Erythroblast (primary cell): ENCODE measurements around the gene MED25.

ENCODE experiments used
- DNase-seq, 2 experiments: peaks; one replicate each; lab custom pipeline; 2025; lab: John Stamatoyannopoulos, UW
- GATA1 ChIP-seq: IDR thresholded peaks from 2 replicates; pipeline ENCODE4 v1.6.1; 2011; ENCODE audit warnings: low read depth, mild to moderate bottlenecking, control low read depth, low read length, moderate library complexity
- POLR2A ChIP-seq: IDR thresholded peaks from 2 replicates; pipeline ENCODE4 v1.6.1; 2011; ENCODE audit warnings: mild to moderate bottlenecking, low read length

MED25 gene

DNA sequence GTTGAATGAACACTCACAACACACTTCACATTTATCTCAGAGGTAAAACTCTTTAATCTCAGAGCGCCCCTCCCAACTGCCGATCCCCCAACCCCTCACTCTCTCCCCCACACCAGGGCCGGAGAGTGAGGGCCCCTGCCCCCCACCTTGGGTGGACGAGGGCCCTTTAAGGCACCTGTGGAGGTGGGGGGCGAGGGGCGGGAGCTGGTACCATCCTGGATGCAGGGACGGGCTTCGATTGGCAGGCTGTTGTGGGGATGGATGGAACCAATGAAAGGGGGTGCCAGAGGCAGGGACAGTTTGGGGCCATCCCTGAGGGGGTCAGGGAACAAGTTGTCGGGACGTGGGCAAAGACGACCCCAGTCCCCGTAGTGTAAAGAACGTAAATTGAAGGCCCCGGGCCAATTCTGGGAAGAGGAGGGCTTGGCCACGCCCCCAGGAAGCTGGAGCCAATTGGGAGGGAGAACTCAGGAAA lies 51.0 kb downstream of the MED25 start:
- no peak for TF ChIP-seq POLR2A
- TF ChIP-seq GATA1 = no peak
- no peak for DNase-seq

DNA sequence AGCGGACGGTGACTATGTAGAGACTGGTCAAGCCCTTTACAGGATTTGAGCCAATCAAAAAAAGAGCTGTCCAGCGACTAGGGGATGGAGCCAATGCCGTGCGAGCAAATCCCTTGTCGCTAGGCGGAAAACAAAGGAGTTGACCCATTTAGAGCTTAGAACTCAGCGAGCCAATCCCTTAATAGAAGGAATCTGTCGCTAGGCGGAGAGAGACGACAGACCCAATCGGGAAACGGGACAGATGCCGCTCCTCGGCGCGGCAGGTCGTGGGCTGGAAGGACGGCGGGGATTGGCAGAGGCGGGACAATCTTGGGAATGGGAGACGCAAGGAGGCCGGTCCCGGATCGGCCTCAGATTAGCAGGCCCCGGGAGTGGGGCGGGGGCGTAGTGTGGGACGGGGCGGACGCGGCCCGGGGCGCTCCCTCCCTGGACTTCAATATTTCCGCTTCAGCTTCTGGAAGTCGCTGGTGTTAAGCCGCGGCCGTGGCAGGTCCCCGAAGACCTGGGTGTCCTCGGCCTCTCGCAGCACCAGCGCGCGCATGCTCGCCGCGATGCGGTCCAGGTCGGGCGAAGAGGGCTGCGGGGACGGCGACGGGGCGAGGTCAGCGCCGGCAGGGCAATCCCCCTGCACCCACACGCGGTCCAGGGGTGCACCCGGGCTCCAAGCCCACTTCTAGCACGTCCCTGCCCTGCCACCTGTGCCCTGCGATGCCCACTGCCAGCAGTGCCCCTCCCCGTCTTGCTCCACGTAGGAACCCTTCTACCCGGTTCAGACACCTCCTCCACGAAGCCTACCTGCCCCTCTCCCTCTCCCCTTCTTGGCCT lies 51.6 kb downstream of the MED25 start:
- peak; percentile 99 for DNase-seq
- TF ChIP-seq POLR2A (peak; percentile 84), GATA1 (no peak)

DNA sequence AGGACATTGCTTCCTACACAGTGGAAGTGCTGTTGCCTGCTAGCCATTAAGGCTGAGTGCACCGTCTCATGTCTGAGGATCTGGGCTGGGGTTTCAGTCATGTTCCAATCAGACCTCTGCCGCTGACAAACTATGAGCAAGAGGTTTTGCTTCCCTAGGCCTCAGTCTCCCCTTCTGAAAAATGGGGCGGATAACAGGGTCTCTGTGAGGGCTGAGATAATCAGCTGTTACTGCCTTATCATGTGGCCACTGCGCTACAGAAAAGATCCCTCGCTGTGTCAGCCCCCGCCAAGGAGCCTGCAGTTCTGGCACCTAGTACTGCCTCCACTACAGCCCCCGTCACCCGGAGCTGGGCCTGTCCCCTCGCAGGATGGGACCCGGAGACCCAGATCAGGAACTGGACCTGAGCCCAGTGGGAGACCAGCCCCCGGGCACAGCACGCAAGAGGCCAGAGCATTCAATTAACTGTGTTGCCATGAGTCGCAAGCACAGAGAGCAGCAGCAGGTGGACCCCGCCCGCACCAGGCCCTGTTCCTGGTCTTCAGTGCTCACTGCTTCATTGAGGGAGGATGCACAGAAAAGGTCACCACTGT lies 52.3 kb downstream of the MED25 start:
- DNase-seq = peak; percentile 72 to 80

DNA sequence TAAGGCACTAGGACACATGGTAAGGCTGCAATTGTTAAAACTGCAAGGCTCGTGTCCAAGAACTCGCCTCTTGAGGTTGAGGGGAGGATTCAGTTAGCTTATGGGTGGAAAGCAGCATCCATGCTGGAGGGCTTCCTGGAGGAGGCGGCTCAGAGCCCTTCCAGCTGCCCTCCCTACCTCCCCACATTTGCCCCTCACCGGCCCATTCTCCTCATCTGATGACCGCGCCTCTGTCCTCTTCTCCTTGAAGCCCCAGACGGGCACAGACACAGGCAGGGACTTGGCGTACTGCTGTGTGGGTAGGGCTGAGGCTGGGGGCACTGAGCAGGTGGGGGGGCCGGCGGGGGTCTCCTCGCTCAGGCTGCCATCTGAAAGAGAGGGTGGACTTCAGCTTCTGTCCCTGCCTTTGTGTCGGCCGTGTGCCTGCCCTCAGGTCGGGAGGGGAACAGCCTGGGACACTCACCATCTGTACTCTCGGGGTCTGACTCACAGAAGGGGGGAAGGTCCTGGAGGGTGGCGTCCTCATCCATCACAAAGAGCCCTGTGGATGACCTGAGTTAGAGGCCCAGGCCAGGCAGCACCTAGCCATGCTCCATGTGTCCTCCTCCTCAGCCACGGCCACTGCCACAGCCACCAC lies 53.4 kb downstream of the MED25 start:
- TF ChIP-seq POLR2A = no peak
- TF ChIP-seq GATA1 = no peak
- no peak for DNase-seq

More for the DNA sequence above, 52.3 kb downstream of the MED25 start:
- TF ChIP-seq POLR2A = no peak
- TF ChIP-seq GATA1 = no peak

DNA sequence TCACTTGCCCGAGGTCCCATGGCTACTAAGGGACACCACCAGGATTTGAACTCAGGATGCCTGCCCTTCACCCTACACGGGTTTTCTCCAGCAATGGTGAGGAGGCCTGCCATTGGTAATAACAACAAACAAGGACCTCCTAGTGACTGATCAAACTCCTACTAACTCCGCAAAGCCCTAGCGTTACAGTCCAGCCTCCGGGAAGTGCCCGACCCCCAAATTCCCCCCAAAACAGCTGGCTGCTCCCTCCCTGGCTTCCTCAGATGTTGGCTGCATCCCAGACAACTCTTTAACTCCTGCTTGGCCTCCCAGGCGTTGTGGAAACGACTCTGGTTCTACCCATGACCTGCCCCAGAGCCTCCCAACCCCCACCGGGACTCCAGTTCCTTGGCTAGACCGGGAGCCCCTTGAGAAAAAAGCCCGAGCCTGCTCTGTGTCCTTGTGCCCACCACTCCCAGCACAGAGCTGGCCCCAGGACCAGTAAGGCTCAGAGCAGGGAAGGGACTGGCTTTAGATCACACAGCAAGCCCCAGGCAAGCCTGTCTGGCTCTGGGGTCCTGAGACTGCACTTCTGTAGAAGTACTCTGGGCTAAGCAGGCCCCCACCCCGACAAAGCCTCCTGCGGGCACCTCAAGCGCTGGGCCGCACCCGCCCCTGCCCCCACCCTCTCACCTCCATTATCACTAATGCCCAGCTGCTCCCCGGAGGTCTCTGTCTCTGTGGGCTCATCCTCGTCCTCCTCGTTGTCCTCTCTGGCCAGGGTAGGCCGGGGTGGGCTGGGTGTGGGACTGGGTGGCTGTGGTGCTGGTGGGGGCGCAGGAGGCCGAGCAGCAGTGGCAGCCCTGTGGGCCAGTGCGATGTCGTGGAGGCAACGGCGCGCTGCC lies 54.4 kb downstream of the MED25 start:
- peak; percentile 65 to 71 for DNase-seq
- TF ChIP-seq POLR2A (peak; percentile 28), GATA1 (no peak)

DNA sequence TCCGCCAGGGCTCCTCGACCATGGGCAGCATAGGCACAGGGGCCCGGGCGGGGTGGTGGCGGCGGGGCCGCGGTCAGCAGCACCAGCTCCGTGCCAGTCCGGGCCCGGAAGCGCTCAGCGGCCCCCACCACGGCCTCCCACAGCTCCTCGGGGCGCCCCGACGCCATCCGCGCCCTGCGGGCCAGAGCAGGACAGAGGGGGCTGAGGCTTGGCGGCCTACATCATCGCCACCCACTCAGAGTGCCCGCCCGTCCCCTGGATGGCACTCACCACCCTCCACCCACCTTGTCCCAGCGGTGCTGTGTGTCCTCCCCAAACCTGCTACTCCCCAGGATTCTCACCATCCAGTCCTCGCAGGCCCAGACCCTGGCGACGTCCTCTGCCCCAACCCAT lies 55.0 kb downstream of the MED25 start:
- DNase-seq = no peak
- TF ChIP-seq GATA1 = no peak

DNA sequence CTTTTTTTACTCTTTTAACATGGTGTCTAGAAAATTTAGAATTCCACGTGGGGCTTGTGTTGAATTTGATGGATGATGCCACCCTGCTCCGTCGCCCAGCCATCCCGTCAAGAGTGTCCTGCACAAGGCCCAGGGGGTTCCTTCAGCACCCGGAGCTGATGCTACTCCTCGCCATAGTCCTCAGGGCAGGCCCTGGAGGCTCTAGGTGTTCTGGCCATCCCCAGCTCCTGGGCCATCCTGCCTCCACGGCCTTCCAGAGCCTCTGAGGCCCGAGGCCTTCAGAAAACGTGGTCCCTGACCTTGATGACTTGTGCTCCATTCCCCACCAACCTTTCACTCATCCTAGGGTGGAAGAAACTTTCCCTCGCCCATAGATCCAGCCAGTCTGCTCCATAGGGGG lies 55.7 kb downstream of the MED25 start:
- no peak for DNase-seq
- TF ChIP-seq GATA1 (no peak), POLR2A (no peak)

DNA sequence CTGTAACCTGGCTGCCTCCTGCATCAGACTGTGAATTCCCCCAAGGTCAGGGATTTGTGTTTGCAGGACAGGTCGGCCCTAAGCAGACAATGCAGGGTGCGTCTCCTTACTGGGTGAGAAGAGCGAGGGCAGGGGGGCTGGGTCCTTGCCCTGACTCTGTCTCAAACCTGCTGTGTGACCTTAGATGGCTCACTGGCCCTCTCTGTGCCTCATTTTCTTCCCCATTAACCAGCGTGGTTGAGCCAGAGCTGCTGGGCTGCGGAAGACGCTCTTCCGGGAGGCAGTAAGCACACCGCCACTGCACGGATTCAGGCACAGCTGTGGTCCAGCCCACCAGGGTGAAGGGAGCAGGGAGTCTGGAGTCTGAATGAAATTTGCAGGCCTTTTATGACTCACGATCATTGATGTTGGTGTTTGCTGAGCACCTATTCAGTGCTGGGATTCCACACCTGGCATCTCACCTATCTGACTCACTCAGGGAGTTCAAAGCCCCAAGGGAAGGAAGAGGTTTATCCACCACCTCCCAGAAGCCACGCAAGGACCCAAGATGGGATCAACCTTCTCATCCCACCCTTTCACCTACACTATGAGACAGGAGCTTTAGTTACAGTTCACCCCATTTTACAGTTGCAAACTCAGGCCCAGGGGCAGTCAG lies 56.5 kb downstream of the MED25 start:
- TF ChIP-seq POLR2A (no peak), GATA1 (no peak)
- DNase-seq = no peak

DNA sequence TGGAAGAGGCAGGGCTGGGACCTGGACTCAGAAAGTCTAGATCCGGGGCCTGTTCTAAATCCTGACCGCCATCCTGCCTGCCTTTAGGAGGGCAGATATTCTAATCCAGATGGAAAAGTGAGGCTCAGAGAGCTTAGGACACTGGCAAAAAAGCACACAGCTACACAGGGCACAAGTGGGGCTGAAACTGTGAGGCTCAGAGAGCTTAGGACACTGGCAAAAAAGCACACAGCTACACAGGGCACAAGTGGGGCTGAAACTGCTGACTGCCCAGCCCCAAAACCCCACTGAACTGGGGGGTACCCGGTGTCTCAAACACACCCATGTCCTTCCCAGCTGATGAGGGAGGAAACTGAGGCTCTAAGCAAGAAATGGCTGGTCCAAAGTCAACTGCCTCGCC lies 57.1 kb downstream of the MED25 start:
- no peak for TF ChIP-seq GATA1
- no peak for TF ChIP-seq POLR2A
- no peak for DNase-seq

DNA sequence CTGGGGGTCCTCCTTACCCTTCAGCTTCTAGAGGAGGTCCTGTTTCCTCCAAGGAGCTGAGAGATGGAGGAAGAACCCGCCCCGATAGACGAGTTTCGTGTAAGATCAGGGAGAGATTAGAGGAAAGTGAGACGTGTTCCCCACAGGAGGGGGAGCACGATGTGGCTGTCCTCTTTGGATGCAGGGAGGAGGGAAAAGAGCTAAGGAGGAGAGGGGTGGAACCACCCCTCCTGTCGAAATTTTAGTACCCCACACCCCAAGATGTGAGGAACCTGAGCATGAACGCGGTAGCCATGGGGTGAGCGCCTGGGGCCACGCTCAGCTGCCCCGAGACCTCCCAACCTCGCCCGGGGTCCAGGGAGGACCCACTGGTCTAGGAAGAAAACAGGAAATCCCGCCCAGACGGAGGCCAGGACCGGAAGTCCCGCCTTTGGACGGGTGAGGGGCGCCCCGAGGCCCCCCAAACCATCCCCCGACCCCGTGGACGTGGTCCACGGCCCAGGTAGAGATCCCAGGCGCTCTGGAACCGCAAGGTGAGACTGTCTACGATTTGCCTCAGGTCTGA lies 57.9 kb downstream of the MED25 start:
- DNase-seq = peak; percentile 69 to 82
- TF ChIP-seq POLR2A (peak; percentile 74), GATA1 (no peak)

DNA sequence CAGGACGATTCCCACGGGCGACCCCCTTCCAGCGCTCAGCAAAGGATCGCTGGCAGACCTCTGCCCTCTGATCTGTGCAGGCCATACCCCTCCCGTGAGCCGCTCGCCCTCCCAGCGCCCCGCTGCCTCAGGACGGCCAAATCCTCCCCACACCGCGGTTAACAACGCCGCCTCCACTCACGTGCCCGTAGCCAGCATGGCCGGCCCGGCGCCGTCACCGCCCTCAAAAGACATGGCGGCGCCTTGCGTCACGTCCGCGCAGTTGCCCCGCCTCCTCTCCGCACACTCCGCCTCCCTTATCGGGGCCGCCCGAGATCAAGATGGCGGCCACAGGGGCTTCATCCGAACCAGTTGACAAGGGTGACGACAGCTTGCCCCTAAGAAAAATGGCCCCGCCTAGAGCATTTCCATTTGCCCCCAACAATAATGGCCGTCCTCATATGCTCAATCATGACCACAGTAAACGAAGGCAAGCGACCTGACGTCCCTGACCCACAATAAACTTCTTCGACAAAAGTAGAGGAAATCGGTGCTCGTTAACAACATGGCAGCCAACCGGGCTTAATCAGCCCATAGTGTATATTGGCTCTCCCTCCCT lies 58.4 kb downstream of the MED25 start:
- TF ChIP-seq POLR2A (peak; percentile 52), GATA1 (no peak)
- peak; percentile 100 for DNase-seq
